PC-9 (cell line): Measurements from ENCODE around the gene ZDHHC6.

Experiments
- CTCF ChIP-seq: fragments of 200-600 bp; sonication (generic); conservative IDR thresholded peaks from 2 replicates; pipeline ENCODE4 v1.6.1; 2017; ENCODE audit warnings: mixed run types, antibody characterized with exemption, mild to moderate bottlenecking, moderate library complexity
- EZH2 ChIP-seq: fragments of 200-600 bp; sonication (generic); IDR thresholded peaks from 2 replicates; pipeline ENCODE4 v1.8.0; 2017; ENCODE audit warnings: antibody characterized with exemption, low read depth

GRCh38 chr10:112393341-112393740 is 53.4 kb downstream of the ZDHHC6 start:
- TF ChIP-seq CTCF (no peak), EZH2 (no peak)
